Measurements from ENCODE around the gene DTX4. TPM values are rescaled to one million over a fixed set of nuclear protein-coding genes. Genes with fewer than 3 reads are reported as not detected.

The DTX4 gene
- total RNA-seq, 1 experiment from 2014 or later, result 96.7 TPM

GRCh38 chr11:59187587-59187986 lies 15.7 kb downstream of the DTX4 start:
- no peak for TF ChIP-seq CTCF (IDR thresholded peaks at IDR 0.05; ENCODE audit: insufficient read depth in 1 of 2, low read depth in 1 of 2, low read length in 1 of 2, severe bottlenecking in 1 of 2, unreplicated experiment in 1 of 2)
- H3K27ac Mint-ChIP-seq (ENCODE audit: unreplicated experiment), result peak overlapping the region; percentile 93

GRCh38 chr11:59188954-59189353 lies 17.0 kb downstream of the DTX4 start:
- no TSS peak for BruUV-seq (replicated peaks)
- no peaks in the 10 kb centered on the region for H3K27me3 ChIP-seq (replicated peaks; ENCODE audit: control insufficient read depth, insufficient read depth, low read length)
- Mint-ChIP-seq H3K4me1 (ENCODE audit: low read depth, unreplicated experiment) (peaks cover 52% of the 10 kb centered on the region), H3K27ac (ENCODE audit: unreplicated experiment) (peak overlapping the region; percentile 93), H3K4me3 (ENCODE audit: unreplicated experiment) (peak overlapping the region; percentile 34), H3K27me3 (ENCODE audit: insufficient read depth, unreplicated experiment) (no peaks in the 10 kb centered on the region), H3K36me3 (ENCODE audit: insufficient read depth, unreplicated experiment) (peaks cover 93% of the 10 kb centered on the region), H3K9me3 (ENCODE audit: unreplicated experiment) (no peaks in the 10 kb centered on the region)
- H3K36me3 ChIP-seq (ENCODE audit: control insufficient read depth, insufficient read depth, low read length), result peaks cover 12% of the 10 kb centered on the region
- no peak overlapping the region for H3K4me3 ChIP-seq (ENCODE audit: low read depth, low read length)
- ChIA-PET CTCF (interaction anchor here (4.3 to 5.9 kb wide), 2 partner anchors 13 to 16 kb away, joined by 24 to 304 read pairs; partner anchors contain the start of gene DTX4), POLR2A (interaction anchor here (0.5 to 0.8 kb wide), 2 partner anchors 15 to 18 kb away, joined by 3 to 4 read pairs; no protein-coding TSS in a partner anchor)
- peaks cover 66% of the 10 kb centered on the region for H3K4me1 ChIP-seq
- no peak for DNase-seq
- no peak for TF ChIP-seq CTCF (IDR thresholded peaks at IDR 0.05; ENCODE audit: insufficient read depth in 1 of 2, low read depth in 1 of 2, low read length in 1 of 2, severe bottlenecking in 1 of 2, unreplicated experiment in 1 of 2)
- no peaks in the 10 kb centered on the region for H3K9me3 ChIP-seq
- intact Hi-C loops (cut with micrococcal nuclease; ENCODE audit: unreplicated experiment), result no loop called here

More at GRCh38 chr11:59187587-59187986, 15.7 kb downstream of the DTX4 start:
- no TSS peak for BruUV-seq (replicated peaks)
- no peak overlapping the region for H3K4me3 ChIP-seq (ENCODE audit: low read depth, low read length)
- Mint-ChIP-seq H3K27me3 (ENCODE audit: insufficient read depth, unreplicated experiment) (no peaks in the 10 kb centered on the region), H3K4me1 (ENCODE audit: low read depth, unreplicated experiment) (peaks cover 52% of the 10 kb centered on the region), H3K9me3 (ENCODE audit: unreplicated experiment) (no peaks in the 10 kb centered on the region), H3K36me3 (ENCODE audit: insufficient read depth, unreplicated experiment) (peaks cover 93% of the 10 kb centered on the region), H3K4me3 (ENCODE audit: unreplicated experiment) (peak overlapping the region; percentile 24)
- CTCF ChIA-PET, result interaction anchor here (0.8 to 5.9 kb wide), 3 partner anchors 15 to 33 kb away, joined by 4 to 304 read pairs (median 24); partner anchors contain the start of gene DTX4
- H3K9me3 ChIP-seq, result no peaks in the 10 kb centered on the region
- peaks cover 75% of the 10 kb centered on the region for H3K4me1 ChIP-seq
- POLR2A ChIA-PET, result no interaction called here
- no peak for DNase-seq
- intact Hi-C loops (cut with micrococcal nuclease; ENCODE audit: unreplicated experiment), result loop anchor here (2.0 kb wide), 1 partner anchor 13 kb away; no protein-coding TSS in a partner anchor
- H3K36me3 ChIP-seq (ENCODE audit: control insufficient read depth, insufficient read depth, low read length), result peaks cover 18% of the 10 kb centered on the region
- no peaks in the 10 kb centered on the region for H3K27me3 ChIP-seq (replicated peaks; ENCODE audit: control insufficient read depth, insufficient read depth, low read length)

GRCh38 chr11:59189986-59190385 lies 18.1 kb downstream of the DTX4 start:
- no peak overlapping the region for H3K4me3 Mint-ChIP-seq (ENCODE audit: unreplicated experiment)

More at GRCh38 chr11:59189986-59190385, 18.1 kb downstream of the DTX4 start:
- ChIA-PET CTCF (interaction anchor here (5.9 kb wide), 1 partner anchor 17 kb away, joined by 304 read pairs; the partner anchor contains the start of gene DTX4), POLR2A (no interaction called here)
- Mint-ChIP-seq H3K36me3 (ENCODE audit: insufficient read depth, unreplicated experiment) (peaks cover 98% of the 10 kb centered on the region), H3K27me3 (ENCODE audit: insufficient read depth, unreplicated experiment) (no peaks in the 10 kb centered on the region), H3K27ac (ENCODE audit: unreplicated experiment) (peak overlapping the region; percentile 93), H3K4me1 (ENCODE audit: low read depth, unreplicated experiment) (peaks cover 45% of the 10 kb centered on the region), H3K9me3 (ENCODE audit: unreplicated experiment) (peaks cover 2% of the 10 kb centered on the region)
- Histone ChIP-seq H3K4me1 (peaks cover 55% of the 10 kb centered on the region), H3K9me3 (no peaks in the 10 kb centered on the region), H3K36me3 (ENCODE audit: control insufficient read depth, insufficient read depth, low read length) (peaks cover 16% of the 10 kb centered on the region), H3K27me3 (replicated peaks; ENCODE audit: control insufficient read depth, insufficient read depth, low read length) (no peaks in the 10 kb centered on the region), H3K4me3 (ENCODE audit: low read depth, low read length) (no peak overlapping the region)
- no peak for TF ChIP-seq CTCF (IDR thresholded peaks at IDR 0.05; ENCODE audit: insufficient read depth in 1 of 2, low read depth in 1 of 2, low read length in 1 of 2, severe bottlenecking in 1 of 2, unreplicated experiment in 1 of 2)
- no peak for DNase-seq
- intact Hi-C loops (cut with micrococcal nuclease; ENCODE audit: unreplicated experiment), result no loop called here
- no TSS peak for BruUV-seq (replicated peaks)

All from Caco-2 (cell line).